CD4-positive, alpha-beta T cell treated with Interleukin-4 for 4 hours (primary cell): Measurements from ENCODE around the gene NIPBL.
"Not testable (repeated sequence)": the region's sequence is repeated elsewhere in the genome, so short reads cannot be mapped to it uniquely, and the experiment has no call there.

Experiments used
- DNase-seq: peaks from one replicate; pipeline ENCODE4 v3.0.0-alpha.2; 2020

NIPBL gene

DNA sequence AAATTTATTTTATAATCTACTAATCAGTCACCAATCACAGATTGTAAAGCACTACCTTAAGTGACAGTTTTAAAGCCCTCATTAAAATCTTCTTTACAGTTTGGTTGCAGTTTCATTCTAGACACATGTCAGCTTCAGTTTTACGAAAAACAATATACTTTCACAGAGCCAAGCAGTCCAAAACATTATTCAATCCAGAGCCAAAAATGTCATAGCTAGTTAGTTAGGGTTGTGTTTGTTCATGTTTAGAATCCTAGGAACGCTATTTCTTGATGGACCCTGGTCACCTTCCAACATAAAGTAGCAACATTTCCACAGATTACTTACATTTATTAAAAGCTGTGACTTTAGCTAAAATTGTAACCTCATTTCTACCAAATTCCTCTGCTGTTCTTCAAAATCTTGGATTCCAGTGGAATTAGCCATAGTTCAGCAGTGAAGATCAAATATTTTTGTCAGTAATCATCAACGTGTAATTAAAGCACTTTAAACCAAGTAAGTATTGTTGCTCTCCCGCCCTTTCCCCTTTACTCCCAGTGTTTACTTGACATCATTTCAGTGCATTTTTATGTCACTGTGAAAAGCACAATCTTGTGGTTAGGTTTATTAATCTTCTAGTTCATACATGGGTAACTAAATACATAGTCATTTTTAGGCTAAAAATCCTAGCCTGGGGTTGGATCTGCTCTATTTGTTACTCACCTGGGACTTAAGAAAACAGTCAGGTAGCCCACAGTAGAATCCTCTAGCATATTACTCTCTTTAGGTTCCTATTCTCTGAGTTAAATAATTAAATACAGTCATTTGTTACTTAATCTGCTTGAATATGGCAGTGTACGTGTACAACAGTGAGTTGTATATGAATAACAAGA is 74.3 kb downstream of the NIPBL start:
- DNase-seq: no peak

- no peak for DNase-seq
Observed at GRCh38 chr5:36953043-36953442, 76.5 kb downstream of the NIPBL start.

DNA sequence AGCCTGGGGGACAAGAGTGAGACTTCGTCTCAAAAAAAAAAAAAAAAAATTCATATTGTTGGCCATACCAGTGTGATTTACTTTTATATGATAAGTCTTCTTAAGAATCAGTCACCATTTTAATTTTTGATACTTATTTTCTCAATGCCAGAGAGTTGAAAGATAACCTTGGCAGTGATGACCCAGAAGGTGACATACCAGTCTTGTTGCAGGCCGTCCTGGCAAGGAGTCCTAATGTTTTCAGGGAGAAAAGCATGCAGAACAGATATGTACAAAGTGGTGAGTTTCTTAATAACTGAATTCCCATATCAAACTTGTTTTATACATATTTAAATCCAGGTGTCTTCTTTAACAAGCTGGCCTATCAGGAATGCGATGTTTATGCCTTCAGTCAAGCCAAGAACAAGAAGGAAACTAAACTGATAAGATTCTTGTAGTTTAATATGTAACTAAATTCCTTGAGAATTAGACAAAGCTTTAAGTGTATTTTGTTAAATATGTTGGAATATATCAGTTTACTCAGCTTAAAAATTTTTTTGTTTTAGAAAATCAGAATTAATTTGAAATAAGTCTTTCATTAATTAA is 81.5 kb downstream of the NIPBL start:
- DNase-seq: no peak

DNA sequence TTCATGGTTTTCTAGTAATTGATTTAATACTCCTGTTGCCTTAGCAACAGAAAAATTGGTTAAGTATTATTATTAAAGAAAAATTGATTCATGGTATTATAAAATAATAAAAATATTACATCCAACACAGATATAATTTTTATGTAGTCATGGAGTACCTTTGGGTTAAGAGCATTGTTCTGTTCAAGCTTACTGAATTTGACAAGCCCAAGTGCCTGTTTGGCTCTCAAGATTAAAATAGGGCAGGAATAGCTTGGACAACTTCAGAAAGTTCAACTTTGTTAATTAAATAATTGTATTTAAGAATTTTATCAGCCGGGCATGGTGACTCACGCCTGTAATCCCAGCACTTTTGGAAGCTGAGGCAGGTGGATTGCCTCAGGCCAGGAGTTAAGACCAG is 82.0 kb downstream of the NIPBL start:
- no peak for DNase-seq

DNA sequence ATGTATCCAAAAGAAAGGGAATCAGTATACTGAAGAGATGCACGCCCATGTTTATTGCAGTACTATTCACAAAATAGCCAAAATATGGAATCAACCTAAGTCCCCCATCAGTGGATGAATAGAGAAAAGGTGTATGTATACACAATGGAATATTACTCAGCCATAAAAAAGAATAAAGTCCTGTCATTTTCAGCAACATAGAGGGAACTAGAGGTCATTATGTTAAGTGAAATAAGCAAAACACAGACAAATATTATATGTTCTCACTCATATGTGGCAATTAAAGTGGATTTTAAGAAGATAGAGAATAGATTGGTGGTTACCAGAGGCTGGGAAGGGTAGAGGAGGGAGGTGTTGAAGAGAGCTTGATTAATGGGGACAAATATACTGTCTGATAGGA is 88.6 kb downstream of the NIPBL start:
- no peak for DNase-seq

DNA sequence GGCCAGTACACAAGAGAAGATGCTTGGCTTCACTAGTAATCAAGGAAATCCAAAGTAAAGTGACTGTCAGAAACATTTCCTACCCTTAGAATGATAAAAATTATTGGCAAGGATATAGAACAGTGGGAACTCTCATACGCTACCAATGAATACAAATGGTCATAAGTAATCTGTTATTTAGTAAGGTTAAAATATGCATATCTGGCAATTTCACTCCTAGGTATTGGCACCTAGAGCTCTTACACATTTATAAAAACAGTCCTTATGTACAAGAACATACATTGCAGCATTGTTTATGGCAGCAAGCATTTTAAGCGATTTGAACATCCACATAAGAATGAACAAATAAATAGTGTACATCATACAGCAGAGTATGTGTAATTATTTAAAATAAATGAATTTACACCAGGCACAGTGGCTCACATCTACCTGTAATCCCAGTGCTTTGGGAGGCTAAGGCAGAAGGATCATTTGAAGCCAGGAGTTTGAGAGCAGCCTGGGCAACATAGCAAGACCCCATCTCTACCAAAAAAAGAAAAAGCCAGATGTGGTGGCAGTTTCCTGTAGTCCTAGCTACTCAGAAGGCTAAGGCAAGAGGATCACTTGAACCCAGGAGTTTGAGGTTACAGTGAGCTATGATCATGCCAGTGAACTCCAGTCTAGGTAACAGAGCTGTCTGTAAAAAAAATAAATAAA is 93.3 kb downstream of the NIPBL start:
- no peak for DNase-seq

DNA sequence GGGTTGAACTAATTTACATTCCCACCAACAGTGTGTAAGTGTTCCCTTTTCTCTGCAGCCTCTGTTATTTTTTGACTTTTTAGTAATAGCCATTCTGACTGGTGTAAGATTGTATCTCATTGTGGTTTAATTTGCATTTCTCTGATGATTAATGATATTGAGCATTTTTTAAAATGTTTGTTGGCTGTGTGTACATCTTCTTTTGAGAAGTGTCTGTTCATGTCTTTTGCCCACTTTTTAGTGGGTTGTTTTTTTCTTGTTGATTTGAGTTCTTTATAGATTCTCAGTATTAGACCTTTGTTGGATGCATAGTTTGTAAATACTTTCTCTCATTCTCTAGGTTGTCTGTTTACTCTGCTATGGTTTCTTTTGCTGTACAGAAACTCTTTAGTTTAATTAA is 101.6 kb downstream of the NIPBL start:
- no peak for DNase-seq

GRCh38 chr5:36982146-36982545 is 105.6 kb downstream of the NIPBL start:
- no peak for DNase-seq

DNA sequence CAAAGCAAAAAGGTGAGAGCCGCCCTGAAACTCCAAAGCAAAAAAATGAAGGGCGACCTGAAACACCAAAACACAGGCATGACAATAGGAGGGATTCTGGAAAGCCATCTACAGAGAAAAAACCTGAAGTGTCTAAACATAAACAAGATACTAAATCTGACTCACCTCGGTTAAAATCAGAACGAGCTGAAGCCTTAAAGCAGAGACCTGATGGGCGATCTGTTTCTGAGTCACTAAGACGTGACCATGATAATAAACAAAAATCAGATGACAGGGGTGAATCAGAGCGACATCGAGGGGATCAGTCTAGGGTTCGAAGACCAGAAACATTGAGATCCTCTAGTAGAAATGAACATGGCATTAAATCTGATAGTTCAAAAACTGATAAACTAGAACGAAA is 108.8 kb downstream of the NIPBL start:
- DNase-seq: no peak

DNA sequence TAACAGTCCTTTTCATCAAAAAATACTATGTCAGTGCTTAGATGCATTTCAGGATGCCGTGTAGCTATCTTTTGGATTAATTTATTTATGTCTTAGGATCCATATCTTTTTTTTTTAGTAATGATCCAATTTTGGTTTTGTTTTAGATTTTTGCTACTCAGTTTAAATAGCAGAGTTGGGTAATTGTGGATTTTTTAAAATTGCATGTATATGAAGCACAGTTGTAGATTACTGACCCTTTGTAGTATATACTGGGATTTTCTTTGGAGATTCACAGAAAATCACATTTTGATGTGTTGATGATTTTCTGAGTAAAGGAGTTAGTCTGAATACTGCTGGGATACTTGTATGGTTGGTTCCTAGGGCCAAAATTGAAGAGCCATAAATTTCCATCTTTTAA is 111.8 kb downstream of the NIPBL start:
- no peak for DNase-seq

DNA sequence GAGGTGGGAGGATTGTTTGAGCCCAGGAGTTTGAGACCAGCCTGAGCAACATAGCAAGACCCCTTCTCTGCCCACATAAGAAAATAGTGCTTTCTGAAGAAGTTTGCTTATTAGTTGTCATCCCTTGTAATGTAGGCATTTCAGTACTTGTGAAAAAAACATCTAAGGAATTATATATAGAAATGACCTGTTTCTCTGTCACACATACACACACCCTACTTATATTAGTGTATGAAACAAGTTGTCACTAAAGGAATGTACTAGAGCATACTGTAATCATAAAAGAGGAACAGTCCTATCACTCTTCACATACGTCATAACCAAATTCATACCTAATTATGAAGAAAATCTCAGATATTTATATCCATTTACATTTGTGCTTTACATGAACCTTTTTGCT is 122.0 kb downstream of the NIPBL start:
- no peak for DNase-seq

DNA sequence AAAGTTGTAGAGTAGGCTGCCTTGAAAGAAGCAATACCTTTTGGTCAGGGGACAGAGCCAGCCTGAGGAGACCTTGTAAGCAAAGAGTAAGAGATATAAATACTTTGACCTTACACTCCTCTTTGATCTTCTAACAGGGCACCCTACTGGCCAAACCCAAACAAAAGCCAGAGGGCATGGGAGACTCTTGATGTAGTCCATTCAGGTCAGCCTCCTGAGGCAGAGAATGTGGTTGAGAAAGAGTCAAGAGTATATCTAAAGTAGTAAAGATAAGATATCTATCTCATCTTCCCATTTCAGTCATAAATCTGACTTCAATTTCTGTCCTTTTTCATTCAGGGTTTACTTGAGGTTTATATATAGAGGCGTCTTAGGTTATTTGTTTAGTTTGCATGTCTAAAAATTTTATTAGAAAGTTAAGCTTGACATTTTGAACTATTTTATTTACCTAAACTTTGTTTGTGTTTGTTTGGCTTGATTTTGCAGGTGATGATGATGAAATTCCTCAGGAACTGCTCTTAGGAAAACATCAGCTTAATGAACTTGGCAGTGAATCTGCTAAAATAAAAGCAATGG is 125.7 kb downstream of the NIPBL start:
- DNase-seq: no peak

GRCh38 chr5:37005252-37005651 is 128.7 kb downstream of the NIPBL start:
- DNase-seq: no peak

DNA sequence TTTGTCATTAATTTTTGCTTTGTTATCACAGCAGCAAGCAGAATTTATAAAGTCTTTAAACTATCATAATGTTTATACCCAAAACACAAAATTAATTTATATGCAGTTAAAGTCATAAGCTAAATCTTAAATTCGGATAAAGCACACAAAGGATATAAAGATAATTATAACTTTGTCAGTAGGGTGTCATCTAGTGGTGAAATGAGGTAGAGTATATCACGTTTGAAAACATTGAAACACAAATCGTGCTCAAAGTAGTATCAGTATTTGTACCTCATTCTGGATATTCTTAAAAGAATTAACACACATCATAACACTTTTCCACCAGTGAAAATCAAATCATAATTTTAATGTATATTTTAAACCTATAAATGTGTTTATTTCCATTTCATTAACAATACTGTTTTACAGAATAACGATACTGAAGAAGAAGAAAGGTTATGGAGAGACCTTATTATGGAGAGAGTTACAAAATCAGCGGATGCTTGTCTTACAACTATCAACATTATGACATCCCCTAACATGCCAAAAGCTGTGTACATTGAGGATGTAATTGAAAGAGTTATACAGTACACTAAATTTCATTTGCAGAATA is 129.5 kb downstream of the NIPBL start:
- no peak for DNase-seq

- not testable (repeated sequence) for DNase-seq
Observed at GRCh38 chr5:37013181-37013580, 136.6 kb downstream of the NIPBL start.

- no peak for DNase-seq
Observed at GRCh38 chr5:37014321-37014720, 137.8 kb downstream of the NIPBL start.

GRCh38 chr5:37015795-37016666 is 139.5 kb downstream of the NIPBL start:
- no peak for DNase-seq

DNA sequence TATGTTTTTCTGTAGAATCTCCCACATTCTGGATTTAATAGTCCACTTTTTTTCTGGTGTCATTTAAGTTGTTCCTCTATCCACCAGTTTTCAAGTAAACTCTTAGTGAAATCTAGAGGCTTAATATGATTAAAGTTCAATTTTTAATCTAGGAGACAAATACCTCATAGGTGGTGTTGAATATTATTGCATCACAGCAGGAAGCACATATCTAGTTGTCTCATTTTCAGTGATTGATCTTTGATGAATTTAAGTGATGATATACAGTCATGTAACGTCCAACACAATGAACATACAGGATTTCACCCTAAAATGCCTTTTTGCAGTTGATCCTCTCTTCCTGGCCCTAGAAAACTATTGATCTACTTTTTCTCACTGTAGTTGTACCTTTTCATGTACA is 152.3 kb downstream of the NIPBL start:
- DNase-seq: no peak

- DNase-seq: no peak
Observed at GRCh38 chr5:37029436-37029835, 152.9 kb downstream of the NIPBL start.

DNA sequence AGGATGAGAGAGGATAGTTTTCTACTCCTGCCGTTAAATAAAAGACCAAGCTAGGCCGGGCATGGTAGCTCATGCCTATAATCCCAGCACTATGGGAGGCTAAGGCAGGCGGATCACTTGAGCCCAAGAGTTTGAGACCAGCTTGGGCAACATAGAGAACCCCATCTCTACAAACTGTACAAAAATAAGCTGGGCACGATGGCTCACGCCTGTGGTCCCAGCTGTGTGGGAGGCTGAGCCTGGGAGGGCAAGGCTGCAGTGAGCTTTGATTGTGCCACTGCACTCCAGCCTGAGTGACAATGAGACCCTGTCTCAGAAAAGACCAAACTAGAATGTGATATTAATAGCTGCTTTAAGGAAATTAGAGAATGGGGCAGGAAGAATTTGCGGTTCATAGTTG is 158.4 kb downstream of the NIPBL start:
- DNase-seq: no peak

DNA sequence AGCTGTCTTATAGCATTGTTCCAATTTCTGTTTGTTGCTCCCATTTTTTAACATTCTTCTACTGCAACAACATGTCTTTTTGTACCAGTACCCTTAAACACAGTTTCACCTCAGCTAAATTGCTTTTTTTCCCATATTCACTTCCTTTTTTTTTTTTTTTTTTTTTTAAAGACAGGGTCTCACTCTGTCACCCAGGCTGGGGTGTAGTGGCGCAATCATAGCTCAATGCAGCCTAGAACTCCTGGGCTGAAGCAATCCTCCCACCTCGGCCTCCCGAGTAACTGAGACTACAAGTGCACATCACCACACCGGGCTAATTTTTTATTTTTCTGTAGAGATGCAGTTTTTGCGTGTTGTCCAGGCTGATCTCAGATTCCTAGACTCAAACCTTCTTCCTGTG is 161.3 kb downstream of the NIPBL start:
- no peak for DNase-seq

DNA sequence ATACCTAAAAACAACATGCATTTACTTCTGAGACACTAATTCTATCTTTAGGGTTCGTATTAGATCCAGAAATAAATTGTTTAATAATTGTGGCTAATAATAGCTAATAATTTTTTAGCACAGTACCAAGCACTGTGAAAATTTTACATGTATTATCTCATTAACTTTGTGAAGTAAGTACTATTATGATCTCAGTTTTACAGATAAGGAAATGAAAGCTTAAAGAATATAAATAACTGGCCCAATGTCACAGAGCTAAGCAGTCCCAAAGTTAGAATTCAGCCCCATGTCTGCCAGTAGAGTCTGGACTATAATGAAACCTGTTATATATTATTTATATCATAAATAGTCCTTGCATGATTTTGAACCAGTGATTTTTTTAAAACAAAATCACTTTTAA is 163.3 kb downstream of the NIPBL start:
- no peak for DNase-seq
